ENCODE measurements around the gene TICAM1. TPM values are rescaled to one million over a fixed set of nuclear protein-coding genes. Genes with fewer than 3 reads are reported as not detected.
A peak's percentile ranks its signal among the peaks of the same experiment; 100 is the strongest.

TICAM1 gene
- total and polyA plus RNA-seq, 2 of the 13 experiments (the other 11 are each of a cell fraction or from before 2014, with no cell fraction given) = 0.33 to 0.95 TPM

- no peaks in the 10 kb centered on the region for H4K20me1 ChIP-seq (ENCODE audit: insufficient read depth, low read length)
- H3K79me2 ChIP-seq (ENCODE audit: insufficient read depth, low read length) = peaks cover 5% of the 10 kb centered on the region
- FAIRE-seq (no peak), DNase-seq (ENCODE audit: low spot score) (no peak), ATAC-seq (no peak)
- peak overlapping the region; percentile 67 for H3K4me2 ChIP-seq (ENCODE audit: low read depth, low read length)
- H3K9me3 ChIP-seq (ENCODE audit: low read length) = no peaks in the 10 kb centered on the region
- in situ Hi-C loops (cut with HindIII; ENCODE audit: extremely low pct_ligation_motif_present, low pct_unique_long_range_greater_than_20kb) = no loop called here
- peak overlapping the region; percentile 31 to 54 (median 53); a peak in 5 of 6 replicates for H3K4me3 ChIP-seq (replicated peaks in 1 of 3; ENCODE audit: insufficient read depth in 1 of 3, low read depth in 2 of 3, low read length in 3 of 3)
- CTCF ChIA-PET (ENCODE audit: low intra/inter-chr PET ratio, low total read pairs) = no interaction called here
- POLR2A ChIA-PET = interaction anchor here (1.6 kb wide), 1 partner anchor 10 kb away, joined by 3 read pairs; the partner anchor contains the start of gene FEM1A
- H2AFZ ChIP-seq (ENCODE audit: low read length) = no peak overlapping the region
- peaks cover 23% of the 10 kb centered on the region for H3K4me1 ChIP-seq (ENCODE audit: insufficient read depth, low read length)
- peaks cover 0 to 5% of the 10 kb centered on the region in 2 experiments; a peak in 1 of 5 replicates for H3K36me3 ChIP-seq (replicated peaks in 1 of 2; ENCODE audit: control insufficient read depth in 1 of 2, insufficient read depth in 2 of 2, low read length in 2 of 2)
- intact Hi-C loops (cut with micrococcal nuclease; ENCODE audit: unreplicated experiment) = no loop called here
- BruUV-seq (replicated peaks) = no TSS peak
- TF ChIP-seq ZNF547 (CRISPR knock-in tag; IDR thresholded peaks at IDR 0.05) = no peak
- 0 out of 2 replicates have a peak, but pooled peaks have one; percentile 1 for TF ChIP-seq DMAP1 (CRISPR knock-in tag; IDR thresholded peaks at IDR 0.05)
- TF ChIP-seq RFXAP (CRISPR knock-in tag; IDR thresholded peaks at IDR 0.05; ENCODE audit: borderline replicate concordance) = no peak
- TF ChIP-seq ZNF121 (CRISPR knock-in tag; IDR thresholded peaks at IDR 0.05) = peak; percentile 22; the same call in 1 of the 2 replicates
- H3K9ac ChIP-seq (ENCODE audit: insufficient read depth, low read depth, low read length) = peak overlapping the region; percentile 39; the same call in 1 of the 2 replicates
- H3K27ac ChIP-seq (ENCODE audit: extremely low read length, insufficient read depth, low read length) = no peak overlapping the region
- WGBS (ENCODE audit: low lambda C conversion rate) = 33% methylated on average over 3 of the region's 3 CpGs
- H3K27me3 ChIP-seq (ENCODE audit: control insufficient read depth in 1 of 2, insufficient read depth in 2 of 2, low read length in 2 of 2) = no peaks in the 10 kb centered on the region
Measured at GRCh38 chr19:4801085-4801619, 30.4 kb downstream of the TICAM1 start.

GRCh38 chr19:4800591-4801081, 30.9 kb downstream of the TICAM1 start:
- Histone ChIP-seq H3K9ac (ENCODE audit: insufficient read depth, low read depth, low read length) (peak overlapping the region; percentile 39; the same call in 1 of the 2 replicates), H3K4me3 (replicated peaks in 1 of 3; ENCODE audit: insufficient read depth in 1 of 3, low read depth in 2 of 3, low read length in 3 of 3) (peak overlapping the region; percentile 31 to 54 (median 53)), H3K27ac (ENCODE audit: extremely low read length, insufficient read depth, low read length) (no peak overlapping the region), H3K4me2 (ENCODE audit: low read depth, low read length) (peak overlapping the region; percentile 67), H2AFZ (ENCODE audit: low read length) (no peak overlapping the region), H3K79me2 (ENCODE audit: insufficient read depth, low read length) (peaks cover 5% of the 10 kb centered on the region), H3K27me3 (ENCODE audit: control insufficient read depth in 1 of 2, insufficient read depth in 2 of 2, low read length in 2 of 2) (no peaks in the 10 kb centered on the region), H4K20me1 (ENCODE audit: insufficient read depth, low read length) (no peaks in the 10 kb centered on the region), H3K36me3 (replicated peaks in 1 of 2; ENCODE audit: control insufficient read depth in 1 of 2, insufficient read depth in 2 of 2, low read length in 2 of 2) (peaks cover 0 to 5% of the 10 kb centered on the region in 2 experiments; a peak in 1 of 5 replicates), H3K4me1 (ENCODE audit: insufficient read depth, low read length) (peaks cover 28% of the 10 kb centered on the region), H3K9me3 (ENCODE audit: low read length) (no peaks in the 10 kb centered on the region)
- in situ Hi-C loops (cut with HindIII; ENCODE audit: extremely low pct_ligation_motif_present, low pct_unique_long_range_greater_than_20kb) = no loop called here
- ChIA-PET POLR2A (interaction anchor here (1.6 kb wide), 1 partner anchor 9 kb away, joined by 3 read pairs; the partner anchor contains the start of gene FEM1A), CTCF (ENCODE audit: low intra/inter-chr PET ratio, low total read pairs) (no interaction called here)
- DNase-seq (ENCODE audit: low spot score) = no peak
- WGBS (ENCODE audit: low lambda C conversion rate) = 6% methylated on average over 14 of the region's 23 CpGs
- ATAC-seq = peak; percentile 26
- no TSS peak for BruUV-seq (replicated peaks)
- FAIRE-seq = no peak
- intact Hi-C loops (cut with micrococcal nuclease; ENCODE audit: unreplicated experiment) = no loop called here
- TF ChIP-seq PRDM10 (CRISPR knock-in tag; IDR thresholded peaks at IDR 0.05; ENCODE audit: low read depth) (peak; percentile 74; the same call in 1 of the 2 replicates), FOXO1 (CRISPR knock-in tag; IDR thresholded peaks at IDR 0.05) (no peak), ESRRA (CRISPR knock-in tag; IDR thresholded peaks at IDR 0.05; ENCODE audit: low read depth) (no peak), SKIL (CRISPR knock-in tag; IDR thresholded peaks at IDR 0.05; ENCODE audit: borderline replicate concordance) (no peak), FOSL2 (CRISPR knock-in tag; IDR thresholded peaks at IDR 0.05) (no peak), ZNF577 (CRISPR knock-in tag; IDR thresholded peaks at IDR 0.05; ENCODE audit: borderline replicate concordance, low read depth) (no peak), HNRNPLL (IDR thresholded peaks at IDR 0.05; ENCODE audit: low read depth, low read length, poor library complexity, severe bottlenecking) (peak; percentile 21)

Data from HepG2 (cell line).